Measurements from ENCODE around the gene SPEG.

DNA sequence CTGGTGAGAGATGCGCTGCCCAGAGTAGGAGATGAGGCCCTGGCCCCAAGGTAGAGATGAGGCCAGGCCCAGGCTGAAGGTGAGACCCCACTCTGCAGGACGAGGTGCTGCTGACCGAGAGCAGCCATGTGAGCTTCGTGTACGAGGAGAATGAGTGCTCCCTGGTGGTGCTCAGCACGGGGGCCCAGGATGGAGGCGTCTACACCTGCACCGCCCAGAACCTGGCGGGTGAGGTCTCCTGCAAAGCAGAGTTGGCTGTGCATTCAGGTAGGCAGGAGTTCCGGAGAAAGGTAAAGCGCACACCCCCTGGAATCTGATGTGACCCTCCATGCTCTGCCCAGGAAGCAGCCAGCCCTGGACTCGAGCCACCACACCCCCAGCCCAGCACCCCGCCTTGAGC lies 42.5 kb downstream of the SPEG start:
- no peak for TF ChIP-seq POLR2A (IDR thresholded peaks at IDR 0.05)
- TF ChIP-seq, protein P1, sequence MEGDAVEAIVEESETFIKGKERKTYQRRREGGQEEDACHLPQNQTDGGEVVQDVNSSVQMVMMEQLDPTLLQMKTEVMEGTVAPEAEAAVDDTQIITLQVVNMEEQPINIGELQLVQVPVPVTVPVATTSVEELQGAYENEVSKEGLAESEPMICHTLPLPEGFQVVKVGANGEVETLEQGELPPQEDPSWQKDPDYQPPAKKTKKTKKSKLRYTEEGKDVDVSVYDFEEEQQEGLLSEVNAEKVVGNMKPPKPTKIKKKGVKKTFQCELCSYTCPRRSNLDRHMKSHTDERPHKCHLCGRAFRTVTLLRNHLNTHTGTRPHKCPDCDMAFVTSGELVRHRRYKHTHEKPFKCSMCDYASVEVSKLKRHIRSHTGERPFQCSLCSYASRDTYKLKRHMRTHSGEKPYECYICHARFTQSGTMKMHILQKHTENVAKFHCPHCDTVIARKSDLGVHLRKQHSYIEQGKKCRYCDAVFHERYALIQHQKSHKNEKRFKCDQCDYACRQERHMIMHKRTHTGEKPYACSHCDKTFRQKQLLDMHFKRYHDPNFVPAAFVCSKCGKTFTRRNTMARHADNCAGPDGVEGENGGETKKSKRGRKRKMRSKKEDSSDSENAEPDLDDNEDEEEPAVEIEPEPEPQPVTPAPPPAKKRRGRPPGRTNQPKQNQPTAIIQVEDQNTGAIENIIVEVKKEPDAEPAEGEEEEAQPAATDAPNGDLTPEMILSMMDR (IDR thresholded peaks at IDR 0.05): no peak

All from body of pancreas (tissue), 4 donors.